HepG2 (cell line): ENCODE measurements around the gene TAF4B. TPM values are rescaled to one million over a fixed set of nuclear protein-coding genes. Genes with fewer than 3 reads are reported as not detected.

Source experiments
- ATAC-seq: fragments of 200-7000 bp; cut with Tn5 transposase; 3 replicates; pipeline ENCODE4 v1.9.1; 2020; ENCODE audit warnings: mild to moderate bottlenecking, moderate library complexity
- BruUV-seq: library from RNA; stranded (reverse); fragments of 400-500 nt; replicated peaks from 2 replicates; lab custom pipeline; 2021; lab: Mats Ljungman, UMichigan
- CTCF ChIA-PET: fragments of 300-600 bp; formaldehyde crosslinking; extraction: SDS; loops from one replicate; lab custom pipeline; 2021; ENCODE audit warnings: low total read pairs, inconsistent platforms, low intra/inter-chr PET ratio; lab: Yijun Ruan, JAX
- POLR2A ChIA-PET: fragments of 350-600 bp; sonication (Branson Sonifier 250); formaldehyde crosslinking; loops from one replicate; lab custom pipeline; 2020; ENCODE audit warnings: antibody characterized with exemption, inconsistent platforms; lab: Yijun Ruan, JAX
- DNase-seq: peaks from one replicate; pipeline ENCODE4 v3.0.0-alpha.2; 2015; ENCODE audit warnings: low spot score
- FAIRE-seq: peaks from 3 replicates; lab custom pipeline; 2011; peaks lifted over from hg19 to GRCh38; lab: Jason Lieb, UNC
- H2AFZ ChIP-seq: one replicate; pipeline ENCODE4 v1.6.1; 2011; ENCODE audit warnings: low read length, inconsistent platforms
- H3K27ac ChIP-seq: fragments of 300-600 bp; 3 replicates; pipeline ENCODE4 v1.8.0; 2011; ENCODE audit warnings: mixed run types, mild to moderate bottlenecking, mixed read lengths, low read length, inconsistent platforms; ENCODE audit not compliant: insufficient read depth; ENCODE audit errors: extremely low read length
- H3K27me3 ChIP-seq, 2 experiments: fragments of 200-600 bp in 1 of 2; 2 replicates in 1 of 2; 3 replicates in 1 of 2; pipeline versions ENCODE4 v1.6.0 to v1.8.0; 2011; ENCODE audit warnings: low read length in 2 of 2, mild to moderate bottlenecking in 2 of 2, moderate library complexity in 2 of 2, inconsistent platforms in 1 of 2; ENCODE audit not compliant: insufficient read depth in 2 of 2, control insufficient read depth in 1 of 2
- H3K36me3 ChIP-seq, 2 experiments: fragments of 200-600 bp in 1 of 2; replicated peaks in 1 of 2; 2 replicates in 1 of 2; 3 replicates in 1 of 2; pipeline versions ENCODE4 v1.5.1 to v1.8.0; 2011; ENCODE audit warnings: low read length in 2 of 2, inconsistent platforms in 1 of 2; ENCODE audit not compliant: insufficient read depth in 2 of 2, control insufficient read depth in 1 of 2
- H3K4me1 ChIP-seq: 2 replicates; pipeline ENCODE4 v1.5.1; 2012; ENCODE audit warnings: low read length, inconsistent platforms; ENCODE audit not compliant: insufficient read depth
- H3K4me2 ChIP-seq: 2 replicates; pipeline ENCODE4 v1.6.0; 2011; ENCODE audit warnings: low read depth, low read length, inconsistent platforms
- H3K4me3 ChIP-seq, 3 experiments: fragments of 200-600 bp in 1 of 3; sonication (generic), shearing (Covaris generic) in 1 of 3; replicated peaks in 1 of 3; 2 replicates each; pipeline ENCODE4 v1.5.1; 2011 to 2016; ENCODE audit warnings: low read length in 3 of 3, inconsistent platforms in 2 of 3, low read depth in 2 of 3, mild to moderate bottlenecking in 2 of 3, control low read depth in 1 of 3, mixed read lengths in 1 of 3; ENCODE audit not compliant: insufficient read depth in 1 of 3
- H3K79me2 ChIP-seq: one replicate; pipeline ENCODE4 v1.6.1; 2011; ENCODE audit warnings: low read length, inconsistent platforms; ENCODE audit not compliant: insufficient read depth
- H3K9ac ChIP-seq: 2 replicates; pipeline ENCODE4 v1.6.0; 2011; ENCODE audit warnings: mild to moderate bottlenecking, low read depth, low read length, inconsistent platforms; ENCODE audit not compliant: insufficient read depth
- H3K9me3 ChIP-seq: 2 replicates; pipeline ENCODE4 v1.5.1; 2012; ENCODE audit warnings: mild to moderate bottlenecking, low read length
- H4K20me1 ChIP-seq: 2 replicates; pipeline ENCODE4 v1.6.0; 2011; ENCODE audit warnings: inconsistent platforms, mild to moderate bottlenecking, low read length, moderate library complexity; ENCODE audit not compliant: insufficient read depth
- JUND ChIP-seq: sonication (generic); formaldehyde crosslinking; IDR thresholded peaks from 2 replicates; pipeline ENCODE4 v1.8.0; 2022; ENCODE audit warnings: mild to moderate bottlenecking, missing genetic modification reagents
- KDM5B ChIP-seq: sonication (generic); formaldehyde crosslinking; IDR thresholded peaks from 2 replicates; pipeline ENCODE4 v1.4.0; 2020; ENCODE audit warnings: missing genetic modification reagents, mild to moderate bottlenecking, borderline replicate concordance
- LCORL ChIP-seq, 2 experiments: fragments of 450-650 bp in 1 of 2; sonication (generic) in 1 of 2; formaldehyde crosslinking in 1 of 2; IDR thresholded peaks; 2 replicates each; pipeline versions ENCODE4 v1.5.0 to v1.6.1; 2017 to 2020; ENCODE audit warnings: antibody characterized with exemption in 1 of 2, missing genetic modification reagents in 1 of 2
- MXD3 ChIP-seq: IDR thresholded peaks from 2 replicates; pipeline ENCODE4 v1.6.1; 2016; ENCODE audit warnings: mild to moderate bottlenecking, missing biosample characterization, missing genetic modification reagents
- MXI1 ChIP-seq: IDR thresholded peaks from 3 replicates; pipeline ENCODE4 v1.6.1; 2012; ENCODE audit warnings: low read depth, low read length, inconsistent platforms, borderline replicate concordance
- NFE2L1 ChIP-seq: sonication (generic); formaldehyde crosslinking; IDR thresholded peaks from 2 replicates; pipeline ENCODE4 v1.4.0; 2020; ENCODE audit warnings: missing genetic modification reagents, mild to moderate bottlenecking, borderline replicate concordance
- PHF5A ChIP-seq: IDR thresholded peaks from one replicate; pipeline ENCODE4 v1.6.1; 2018; ENCODE audit warnings: low read depth, missing genetic modification reagents; ENCODE audit not compliant: unreplicated experiment
- REL ChIP-seq: sonication (generic); formaldehyde crosslinking; conservative IDR thresholded peaks from 2 replicates; pipeline ENCODE4 v1.8.0; 2022; ENCODE audit warnings: mild to moderate bottlenecking, missing genetic modification reagents, moderate library complexity
- REST ChIP-seq, 2 experiments: IDR thresholded peaks; 2 replicates each; pipeline ENCODE4 v1.6.1; 2011 to 2012; ENCODE audit warnings: low read length in 2 of 2, borderline replicate concordance in 1 of 2, low read depth in 1 of 2, mild to moderate bottlenecking in 1 of 2, moderate library complexity in 1 of 2
- THRA ChIP-seq: sonication (generic); formaldehyde crosslinking; IDR thresholded peaks from 2 replicates; pipeline ENCODE4 v1.4.0; 2020; ENCODE audit warnings: missing genetic modification reagents, borderline replicate concordance
- TRAFD1 ChIP-seq: sonication (generic); formaldehyde crosslinking; IDR thresholded peaks from 2 replicates; pipeline ENCODE4 v1.5.1; 2020; ENCODE audit warnings: missing genetic modification reagents, mild to moderate bottlenecking, borderline replicate concordance
- YY1 ChIP-seq: IDR thresholded peaks from 2 replicates; pipeline ENCODE4 v1.6.1; 2011; ENCODE audit warnings: low read length, low read depth, moderate library complexity, mild to moderate bottlenecking; ENCODE audit not compliant: insufficient read depth, insufficient replicate concordance
- ZKSCAN1 ChIP-seq: fragments of 150-350 bp; IDR thresholded peaks from 2 replicates; pipeline ENCODE4 v1.6.1; 2014; ENCODE audit warnings: low read length
- ZNF446 ChIP-seq: sonication (generic); formaldehyde crosslinking; IDR thresholded peaks from 2 replicates; pipeline ENCODE4 v1.5.0; 2020; ENCODE audit warnings: mild to moderate bottlenecking, missing genetic modification reagents
- ZSCAN9 ChIP-seq: IDR thresholded peaks from 2 replicates; pipeline ENCODE4 v1.6.1; 2016; ENCODE audit warnings: borderline replicate concordance
- WGBS: methylation state at CpG from one replicate; pipeline ENCODE4 v1.1.6; 2017; ENCODE audit warnings: low lambda C conversion rate; 5-methylcytosine and 5-hydroxymethylcytosine counted together
- in situ Hi-C: cut with HindIII; loops from 2 replicates; pipeline ENCODE4 v1.10.0; 2017; ENCODE audit warnings: low pct_unique_long_range_greater_than_20kb; ENCODE audit not compliant: extremely low pct_ligation_motif_present
- intact Hi-C: fragments of 100-400 bp; cut with micrococcal nuclease; formaldehyde crosslinking; loops from one replicate; pipeline ENCODE4 v1.10.0; 2022; ENCODE audit not compliant: unreplicated experiment
- polyA plus RNA-seq, 8 experiments: library from polyadenylated mRNA; depleted of rRNA in 3 of 8; stranded (reverse) in 7 of 8; unstranded in 1 of 8; fragments of >200 nt; fragmentation: Illumina TruSeq in 4 of 8; extraction: Trizol in 4 of 8; gene quantifications; 2 replicates each; pipeline versions ENCODE4 v1.2.1 to v1.2.3, GENCODE V29; 2011 to 2016; ENCODE audit warnings: low read depth in 4 of 8, missing spikeins in 1 of 8, mixed read lengths in 1 of 8; ENCODE audit not compliant: insufficient read depth in 1 of 8
- total RNA-seq, 5 experiments: library from RNA; depleted of rRNA; stranded (reverse); fragments of >200 nt; fragmentation: Illumina TruSeq; extraction: Trizol; gene quantifications; 2 replicates each; pipeline ENCODE4 v1.2.3, GENCODE V29; 2016; ENCODE audit warnings: low read depth in 1 of 5

TAF4B gene
- total and polyA plus RNA-seq, 2 of the 13 experiments (the other 11 are each of a cell fraction or from before 2014, with no cell fraction given): 2.2 to 3.8 TPM

GRCh38 chr18:26262156-26262555 lies 35.9 kb downstream of the TAF4B start:
- no peaks in the 10 kb centered on the region for H3K9me3 ChIP-seq
- no peak overlapping the region for H2AFZ ChIP-seq
- no peak overlapping the region for H3K9ac ChIP-seq
- no peaks in the 10 kb centered on the region for H4K20me1 ChIP-seq
- no peaks in the 10 kb centered on the region for H3K4me1 ChIP-seq
- 0 out of 5 replicates have a peak, but pooled peaks cover 0 to 1% of the 10 kb centered on the region in 2 experiments for H3K36me3 ChIP-seq
- intact Hi-C loops (no loop called here), in situ Hi-C loops (no loop called here)
- no peaks in the 10 kb centered on the region for H3K79me2 ChIP-seq
- H3K4me2 ChIP-seq: no peak overlapping the region
- POLR2A ChIA-PET: no interaction called here
- H3K4me3 ChIP-seq: no peak overlapping the region
- 50% methylated on average over 4 of the region's 4 CpGs for WGBS
- FAIRE-seq: no peak
- no peak for ATAC-seq
- no peak overlapping the region for H3K27ac ChIP-seq
- no peak for DNase-seq
- BruUV-seq: no TSS peak
- H3K27me3 ChIP-seq: no peaks in the 10 kb centered on the region
- CTCF ChIA-PET: no interaction called here
- TF ChIP-seq THRA: no peak
- TF ChIP-seq REST (IDR thresholded peaks at IDR 0.05; ENCODE audit: borderline replicate concordance in 1 of 2, low read depth in 1 of 2, low read length in 2 of 2): no peak
- no peak for TF ChIP-seq LCORL (IDR thresholded peaks at IDR 0.05)
- TF ChIP-seq LCORL (CRISPR knock-in tag; IDR thresholded peaks at IDR 0.05): no peak
- no peak for TF ChIP-seq REL (CRISPR knock-in tag)
- no peak for TF ChIP-seq TRAFD1 (CRISPR knock-in tag)
- no peak for TF ChIP-seq NFE2L1
- TF ChIP-seq YY1: no peak
- no peak for TF ChIP-seq ZNF446
- no peak for TF ChIP-seq ZSCAN9
- TF ChIP-seq PHF5A (CRISPR knock-in tag): no peak
- TF ChIP-seq KDM5B: no peak
- no peak for TF ChIP-seq MXD3 (CRISPR knock-in tag)
- TF ChIP-seq MXI1: no peak
- no peak for TF ChIP-seq ZKSCAN1
- no peak for TF ChIP-seq JUND (CRISPR knock-in tag)
